HCT116 (cell line): ENCODE measurements around the gene NLRP1. TPM values are rescaled to one million over a fixed set of nuclear protein-coding genes. Genes with fewer than 3 reads are reported as not detected.

Experiments
- ATAC-seq: fragments of 200-7000 bp; cut with Tn5 transposase; 2 replicates; pipeline ENCODE4 v1.9.1; 2020; ENCODE audit warnings: mild to moderate bottlenecking, moderate library complexity
- BruUV-seq: library from RNA; stranded (reverse); fragments of 400-500 nt; replicated peaks from 2 replicates; lab custom pipeline; 2021; lab: Mats Ljungman, UMichigan
- CTCF ChIA-PET: fragments of 300-600 bp; sonication (Branson Sonifier 250); formaldehyde crosslinking; loops from one replicate; lab custom pipeline; 2021; ENCODE audit warnings: antibody characterized with exemption; lab: Charles Lee
- POLR2A ChIA-PET: fragments of 300-600, 350-600 bp; sonication (Branson Sonifier 250); formaldehyde crosslinking; loops from one replicate; lab custom pipeline; 2021; ENCODE audit warnings: antibody characterized with exemption; lab: Charles Lee
- RAD21 ChIA-PET, 2 experiments: fragments of 300-600 bp; sonication (Branson Sonifier 250); formaldehyde crosslinking; loops; one replicate each; lab custom pipeline; 2023; ENCODE audit warnings: low total read pairs in 2 of 2; ENCODE audit not compliant: uncharacterized antibody in 2 of 2, unreplicated experiment in 2 of 2, low non-redundant PET in 1 of 2; lab: Charles Lee
- DNase-seq: peaks from one replicate; pipeline ENCODE4 v3.0.0-alpha.2; 2010; ENCODE audit warnings: low read depth, low spot score
- H2AFZ ChIP-seq: fragments of 200-600 bp; shearing (Covaris generic), sonication (generic); 2 replicates; pipeline ENCODE4 v1.6.1; 2017; ENCODE audit warnings: low read depth, mixed run types, mixed read lengths, antibody characterized with exemption, low read length; ENCODE audit not compliant: poor library complexity, severe bottlenecking
- H3K27ac ChIP-seq: 2 replicates; pipeline ENCODE4 v1.5.1; 2012; ENCODE audit warnings: low read depth, low read length
- H3K27me3 ChIP-seq: fragments of 200-600 bp; sonication (generic); 2 replicates; pipeline ENCODE4 v1.6.1; 2016; ENCODE audit warnings: mixed run types, low read length, mixed read lengths; ENCODE audit not compliant: insufficient read depth
- H3K36me3 ChIP-seq, 2 experiments: fragments of 200-500 bp in 1 of 2; fragments of 200-600 bp in 1 of 2; sonication (Bioruptor generic) in 1 of 2; sonication (generic) in 1 of 2; 2 replicates each; pipeline versions ENCODE4 v1.5.1 to v1.6.1; 2014 to 2016; ENCODE audit warnings: low read length in 2 of 2, inconsistent platforms in 1 of 2, mixed read lengths in 1 of 2, mixed run types in 1 of 2; ENCODE audit not compliant: insufficient read depth in 2 of 2, control insufficient read depth in 1 of 2
- H3K4me1 ChIP-seq, 2 experiments: fragments of 200-600 bp in 1 of 2; sonication (generic) in 1 of 2; 2 replicates each; pipeline versions ENCODE4 v1.5.1 to v1.6.1; 2012 to 2017; ENCODE audit warnings: low read length in 2 of 2, inconsistent platforms in 1 of 2, mild to moderate bottlenecking in 1 of 2, mixed read lengths in 1 of 2, mixed run types in 1 of 2, moderate library complexity in 1 of 2; ENCODE audit not compliant: insufficient read depth in 2 of 2, control insufficient read depth in 1 of 2
- H3K4me2 ChIP-seq: fragments of 200-600 bp; sonication (generic); 2 replicates; pipeline ENCODE4 v1.6.1; 2017; ENCODE audit warnings: mixed run types, low read length, mixed read lengths
- H3K4me3 ChIP-seq, 2 experiments: fragments of 200-600 bp in 1 of 2; sonication (generic) in 1 of 2; replicated peaks in 1 of 2; 2 replicates each; pipeline ENCODE4 v1.5.1; 2011 to 2016; ENCODE audit warnings: low read length in 2 of 2, control low read depth in 1 of 2, low read depth in 1 of 2, mild to moderate bottlenecking in 1 of 2, mixed read lengths in 1 of 2, mixed run types in 1 of 2
- H3K79me2 ChIP-seq: fragments of 200-600 bp; sonication (generic); 2 replicates; pipeline ENCODE4 v1.6.1; 2017; ENCODE audit warnings: mild to moderate bottlenecking, mixed run types, low read length, moderate library complexity, mixed read lengths; ENCODE audit not compliant: insufficient read depth
- H3K9ac ChIP-seq: fragments of 200-600 bp; sonication (generic); 2 replicates; pipeline ENCODE4 v1.6.1; 2016; ENCODE audit warnings: low read length, mixed read lengths
- H3K9me2 ChIP-seq: fragments of 200-600 bp; sonication (generic), shearing (Covaris generic); 2 replicates; pipeline ENCODE4 v1.6.1; 2017; ENCODE audit warnings: mixed run types, mild to moderate bottlenecking, moderate library complexity; ENCODE audit not compliant: insufficient read depth
- H3K9me3 ChIP-seq, 2 experiments: fragments of 200-500 bp in 1 of 2; fragments of 200-600 bp in 1 of 2; sonication (Bioruptor generic) in 1 of 2; sonication (generic) in 1 of 2; 2 replicates each; pipeline ENCODE4 v1.6.1; 2014 to 2017; ENCODE audit warnings: low read length in 2 of 2, mixed read lengths in 2 of 2, inconsistent platforms in 1 of 2, low read depth in 1 of 2, mild to moderate bottlenecking in 1 of 2, mixed run types in 1 of 2, moderate library complexity in 1 of 2; ENCODE audit not compliant: control insufficient read depth in 1 of 2, insufficient read depth in 1 of 2
- H4K20me1 ChIP-seq: fragments of 200-600 bp; sonication (generic), shearing (Covaris generic); 2 replicates; pipeline ENCODE4 v1.6.1; 2017; ENCODE audit warnings: mixed run types, mild to moderate bottlenecking, moderate library complexity; ENCODE audit not compliant: insufficient read depth
- CBX3 ChIP-seq: IDR thresholded peaks from 2 replicates; pipeline ENCODE4 v1.6.1; 2012; ENCODE audit warnings: low read depth
- CEBPB ChIP-seq: IDR thresholded peaks from 2 replicates; pipeline ENCODE4 v1.6.1; 2012; ENCODE audit warnings: low read depth
- FOSL1 ChIP-seq: IDR thresholded peaks from 2 replicates; pipeline ENCODE4 v1.6.1; 2012; ENCODE audit warnings: low read depth
- JUND ChIP-seq: IDR thresholded peaks from 2 replicates; pipeline ENCODE4 v1.6.1; 2012
- POLR2AphosphoS5 ChIP-seq: IDR thresholded peaks from 2 replicates; pipeline ENCODE4 v1.6.1; 2011; ENCODE audit warnings: mild to moderate bottlenecking, low read depth, low read length, moderate library complexity
- REST ChIP-seq: IDR thresholded peaks from 2 replicates; pipeline ENCODE4 v1.6.1; 2012; ENCODE audit warnings: low read depth
- SIN3A ChIP-seq: IDR thresholded peaks from 2 replicates; pipeline ENCODE4 v1.6.1; 2012; ENCODE audit warnings: low read depth
- SRF ChIP-seq: IDR thresholded peaks from 2 replicates; pipeline ENCODE4 v1.6.1; 2012; ENCODE audit warnings: low read depth
- ZNF274 ChIP-seq: fragments of 200-500 bp; sonication (Bioruptor generic); IDR thresholded peaks from 2 replicates; pipeline ENCODE4 v1.6.1; 2014; ENCODE audit warnings: mild to moderate bottlenecking, low read depth, low read length, inconsistent platforms
- intact Hi-C: fragments of 100-400 bp; cut with micrococcal nuclease; formaldehyde crosslinking; loops from 2 replicates; pipeline ENCODE4 v1.10.0; 2022
- total RNA-seq: library from RNA; stranded (reverse); gene quantifications from one replicate; pipeline ENCODE4 v1.2.1, GENCODE V29; 2021; ENCODE audit not compliant: unreplicated experiment
- TF ChIP-seq, protein P1 (sequence below): IDR thresholded peaks from 2 replicates; pipeline ENCODE4 v1.6.1; 2012
- TF ChIP-seq, protein P2 (sequence below): IDR thresholded peaks from 2 replicates; pipeline ENCODE4 v1.6.1; 2012

NLRP1 gene
- total RNA-seq, 1 experiment from 2014 or later, result 7.2 TPM

DNA sequence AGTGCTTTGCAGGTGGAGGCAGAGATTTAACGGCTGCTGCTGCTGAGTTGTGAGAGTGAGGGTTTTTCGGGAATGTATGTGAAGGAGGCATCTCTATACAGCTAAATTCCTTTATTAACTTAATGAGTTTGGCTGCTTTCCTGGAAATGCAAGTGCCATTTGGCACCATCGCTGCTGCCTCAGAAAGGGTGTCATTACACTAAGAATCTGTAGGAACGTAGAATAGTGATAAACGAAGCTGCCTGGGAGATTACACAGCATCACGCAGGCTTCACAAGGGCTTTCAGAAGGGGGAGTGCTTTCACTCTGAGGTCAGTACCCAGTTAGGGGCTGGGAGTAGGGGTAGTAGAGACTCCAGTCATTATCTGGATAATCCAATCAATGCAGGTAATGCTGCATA is 14.1 kb upstream of the NLRP1 start:
- POLR2A ChIA-PET, result no interaction called here
- TF ChIP-seq REST (no peak), FOSL1 (no peak), POLR2AphosphoS5 (no peak), SRF (no peak), CBX3 (no peak), ZNF274 (no peak), SIN3A (no peak), CEBPB (no peak), JUND (no peak)
- TF ChIP-seq, protein P1, sequence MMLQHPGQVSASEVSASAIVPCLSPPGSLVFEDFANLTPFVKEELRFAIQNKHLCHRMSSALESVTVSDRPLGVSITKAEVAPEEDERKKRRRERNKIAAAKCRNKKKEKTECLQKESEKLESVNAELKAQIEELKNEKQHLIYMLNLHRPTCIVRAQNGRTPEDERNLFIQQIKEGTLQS, result no peak
- TF ChIP-seq, protein P2, sequence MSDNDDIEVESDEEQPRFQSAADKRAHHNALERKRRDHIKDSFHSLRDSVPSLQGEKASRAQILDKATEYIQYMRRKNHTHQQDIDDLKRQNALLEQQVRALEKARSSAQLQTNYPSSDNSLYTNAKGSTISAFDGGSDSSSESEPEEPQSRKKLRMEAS, result no peak
- DNase-seq (no peak), ATAC-seq (no peak)
- RAD21 ChIA-PET, result no interaction called here
- H3K4me2 ChIP-seq, result no peak overlapping the region
- peaks cover 94% of the 10 kb centered on the region for H3K27me3 ChIP-seq
- no peaks in the 10 kb centered on the region for H4K20me1 ChIP-seq
- H3K27ac ChIP-seq, result no peak overlapping the region
- H3K9ac ChIP-seq, result no peak overlapping the region
- H3K4me3 ChIP-seq, result no peak overlapping the region
- H3K36me3 ChIP-seq, result no peaks in the 10 kb centered on the region
- intact Hi-C loops, result loop anchor here (10.0 kb wide), 1 partner anchor 466 kb away; no protein-coding TSS in a partner anchor
- no peaks in the 10 kb centered on the region for H3K9me2 ChIP-seq
- H3K79me2 ChIP-seq, result no peaks in the 10 kb centered on the region
- no TSS peak for BruUV-seq
- no peak overlapping the region for H2AFZ ChIP-seq
- CTCF ChIA-PET, result no interaction called here
- no peaks in the 10 kb centered on the region for H3K9me3 ChIP-seq
- no peaks in the 10 kb centered on the region for H3K4me1 ChIP-seq
